GM11168 (cell line): Measurements from ENCODE around the gene MARCHF10.
"Not testable (repeated sequence)": the region's sequence is repeated elsewhere in the genome, so short reads cannot be mapped to it uniquely, and the experiment has no call there.

Experiments
- in situ Hi-C: fragments of 300-500 bp; cut with MboI; formaldehyde crosslinking; loops from one replicate; pipeline ENCODE4 v1.12.0; 2022; ENCODE audit warnings: low sequenced_read_pairs; ENCODE audit not compliant: unreplicated experiment

Gene MARCHF10

DNA sequence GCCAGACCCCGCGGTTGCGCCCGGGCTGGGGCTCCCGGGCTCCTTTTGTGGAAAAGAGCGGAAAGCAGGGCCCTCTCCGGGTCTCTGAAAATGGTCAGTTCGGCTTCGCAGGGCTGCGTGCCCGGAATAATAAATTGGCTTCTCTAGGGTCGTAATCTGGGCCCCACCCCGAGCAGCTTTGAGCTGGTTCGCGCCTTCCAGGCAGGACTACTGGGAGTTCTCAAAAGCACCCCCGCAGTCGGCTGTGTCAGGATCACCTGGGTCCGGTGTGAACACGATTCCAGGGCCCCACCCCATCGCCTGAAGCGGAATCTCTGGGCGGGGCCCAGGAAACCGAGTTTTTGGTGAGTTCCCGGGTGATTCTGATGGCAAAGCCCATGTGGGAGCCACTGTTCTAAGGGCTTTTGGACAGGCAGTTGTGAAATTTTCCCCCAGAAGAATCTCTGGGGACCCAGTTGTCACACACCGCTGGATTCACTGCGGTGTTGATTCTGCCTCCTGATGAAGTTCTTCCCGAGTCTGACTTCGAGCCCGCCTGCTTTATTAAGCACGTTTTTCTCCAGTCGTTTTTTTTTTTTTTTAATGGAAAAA lies 103.6 kb downstream of the MARCHF10 start:
- in situ Hi-C loops, result loop anchor here (25.0 kb wide), 1 partner anchor 708 kb away; no protein-coding TSS in a partner anchor

- in situ Hi-C loops, result loop anchor here (25.0 kb wide), 1 partner anchor 708 kb away; no protein-coding TSS in a partner anchor
Observed at GRCh38 chr17:62703776-62704380, 104.2 kb downstream of the MARCHF10 start.

GRCh38 chr17:62703261-62703775 lies 104.8 kb downstream of the MARCHF10 start:
- in situ Hi-C loops, result loop anchor here (25.0 kb wide), 1 partner anchor 709 kb away; no protein-coding TSS in a partner anchor

DNA sequence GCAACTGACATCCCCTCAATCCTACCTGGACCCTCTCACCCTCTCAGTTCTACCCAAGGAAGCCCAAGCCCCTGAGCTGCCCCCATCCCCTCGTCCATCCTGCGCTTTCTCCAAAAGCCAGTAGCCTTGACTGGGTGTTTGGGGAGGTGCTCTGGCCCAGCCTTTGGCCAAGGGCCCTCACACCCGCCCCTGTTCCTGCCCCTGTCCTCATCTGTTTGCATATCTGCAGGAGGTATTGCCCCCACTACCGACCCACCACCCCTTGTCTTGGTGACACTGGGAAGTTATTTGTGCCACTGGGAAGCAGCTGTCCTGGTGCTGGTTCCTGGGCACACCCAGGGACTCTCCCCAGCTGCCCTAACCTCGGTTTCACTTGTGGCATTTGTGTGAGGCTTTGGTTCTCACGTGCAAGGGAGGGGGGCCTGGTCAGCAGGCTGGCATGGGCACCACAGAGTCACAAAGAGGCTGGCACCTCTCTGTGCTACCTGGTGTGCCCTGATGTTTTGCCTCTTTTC lies 105.3 kb downstream of the MARCHF10 start:
- in situ Hi-C loops, result loop anchor here (25.0 kb wide), 1 partner anchor 709 kb away; no protein-coding TSS in a partner anchor

DNA sequence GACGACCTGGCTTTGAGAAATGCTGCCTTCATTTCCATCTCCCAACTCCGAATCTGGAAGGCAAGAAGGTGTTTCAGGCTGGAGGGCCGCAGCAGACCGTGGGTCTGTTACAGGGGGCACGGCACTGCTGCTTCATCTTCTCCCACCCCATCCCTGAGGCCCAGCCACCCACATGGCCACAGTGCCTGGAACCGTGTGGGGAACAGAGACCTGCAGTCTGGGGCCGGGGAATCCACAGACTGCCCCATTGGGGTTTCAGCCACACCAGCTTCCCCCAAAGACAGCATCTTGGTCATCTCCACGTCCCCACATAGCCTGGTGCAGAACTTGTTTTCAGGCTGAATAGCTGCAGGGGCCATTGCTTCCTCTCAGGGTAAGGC lies 106.4 kb downstream of the MARCHF10 start:
- in situ Hi-C loops, result loop anchor here (25.0 kb wide), 1 partner anchor 711 kb away; no protein-coding TSS in a partner anchor

DNA sequence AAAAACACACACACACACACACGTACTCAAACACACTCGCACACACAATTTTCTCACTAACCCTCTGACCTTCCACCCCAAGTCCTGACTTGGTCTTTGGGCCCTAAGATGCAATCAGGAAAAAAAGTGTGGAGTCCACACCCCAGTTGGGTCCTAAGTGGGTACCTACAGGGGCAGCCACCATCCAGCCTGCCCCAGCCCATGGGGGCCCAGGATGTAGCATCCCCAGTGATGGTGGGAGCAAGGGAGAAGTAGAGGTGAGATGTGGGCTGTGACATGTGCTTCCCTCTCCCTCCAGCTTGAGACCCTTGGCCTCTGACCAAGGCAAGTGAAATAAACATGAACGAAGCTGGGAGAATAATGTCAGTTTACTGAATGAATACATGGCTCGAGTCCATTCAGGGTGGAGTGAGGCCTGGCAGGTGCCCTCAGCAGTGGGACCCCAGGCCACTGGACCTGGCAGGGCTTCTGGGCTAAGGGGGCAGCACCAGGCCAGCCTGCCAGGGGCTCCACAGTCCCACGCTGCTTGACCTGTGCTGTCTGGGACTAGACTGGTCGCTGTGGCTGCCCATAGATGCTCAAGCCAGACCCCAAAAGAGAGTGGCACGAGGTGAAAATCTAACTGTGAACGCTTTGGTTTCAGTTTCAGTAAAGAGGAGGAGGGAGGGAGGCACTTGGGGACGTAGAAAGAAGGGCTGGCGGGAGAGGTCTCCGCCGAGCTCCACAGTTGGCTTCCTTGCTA lies 107.0 kb downstream of the MARCHF10 start:
- in situ Hi-C loops, result loop anchor here (25.0 kb wide), 1 partner anchor 711 kb away; no protein-coding TSS in a partner anchor

GRCh38 chr17:62698459-62698858 lies 109.7 kb downstream of the MARCHF10 start:
- in situ Hi-C loops, result not testable (repeated sequence)

DNA sequence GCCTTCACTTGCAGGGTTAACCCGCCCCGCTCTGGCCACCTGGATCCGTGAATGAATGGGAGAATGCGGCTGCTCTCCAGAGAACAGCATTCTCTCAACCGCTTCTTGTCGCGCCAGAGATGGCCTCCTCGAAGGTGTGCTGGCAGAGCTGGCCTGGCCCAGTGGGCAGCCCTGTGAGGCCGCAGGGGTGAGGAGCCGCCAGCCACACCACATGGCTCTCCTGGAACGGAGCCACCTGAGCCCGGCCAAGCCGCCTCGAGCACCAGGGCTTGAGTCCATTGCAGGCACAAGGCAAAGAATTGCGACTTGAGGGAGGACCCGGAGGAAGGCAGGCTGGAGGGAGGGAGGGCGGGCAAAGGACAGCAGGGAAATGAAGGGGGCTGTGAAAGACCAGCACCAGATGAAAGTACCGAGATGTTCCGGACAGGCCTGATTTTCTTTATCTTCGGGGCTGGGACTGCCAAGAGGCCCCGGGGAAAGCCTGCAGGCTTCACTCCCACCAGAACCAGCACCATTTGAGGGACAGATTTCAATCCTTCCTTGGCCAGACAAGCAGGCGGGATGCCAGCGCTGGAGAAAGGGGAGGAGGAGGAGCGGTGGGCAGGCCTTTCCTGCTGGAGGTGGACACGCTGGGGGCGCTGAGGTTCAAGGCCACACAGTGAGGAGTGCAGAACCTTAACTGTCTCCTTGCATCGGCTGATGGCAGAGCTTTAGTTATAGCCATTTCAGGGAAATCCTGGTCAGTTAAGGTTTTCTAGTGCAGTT lies 111.2 kb downstream of the MARCHF10 start:
- in situ Hi-C loops, result no loop called here

- in situ Hi-C loops, result no loop called here
Observed at GRCh38 chr17:62696256-62696655, 111.9 kb downstream of the MARCHF10 start.

- in situ Hi-C loops, result not testable (repeated sequence)
Observed at GRCh38 chr17:62695093-62695738, 112.9 kb downstream of the MARCHF10 start.

DNA sequence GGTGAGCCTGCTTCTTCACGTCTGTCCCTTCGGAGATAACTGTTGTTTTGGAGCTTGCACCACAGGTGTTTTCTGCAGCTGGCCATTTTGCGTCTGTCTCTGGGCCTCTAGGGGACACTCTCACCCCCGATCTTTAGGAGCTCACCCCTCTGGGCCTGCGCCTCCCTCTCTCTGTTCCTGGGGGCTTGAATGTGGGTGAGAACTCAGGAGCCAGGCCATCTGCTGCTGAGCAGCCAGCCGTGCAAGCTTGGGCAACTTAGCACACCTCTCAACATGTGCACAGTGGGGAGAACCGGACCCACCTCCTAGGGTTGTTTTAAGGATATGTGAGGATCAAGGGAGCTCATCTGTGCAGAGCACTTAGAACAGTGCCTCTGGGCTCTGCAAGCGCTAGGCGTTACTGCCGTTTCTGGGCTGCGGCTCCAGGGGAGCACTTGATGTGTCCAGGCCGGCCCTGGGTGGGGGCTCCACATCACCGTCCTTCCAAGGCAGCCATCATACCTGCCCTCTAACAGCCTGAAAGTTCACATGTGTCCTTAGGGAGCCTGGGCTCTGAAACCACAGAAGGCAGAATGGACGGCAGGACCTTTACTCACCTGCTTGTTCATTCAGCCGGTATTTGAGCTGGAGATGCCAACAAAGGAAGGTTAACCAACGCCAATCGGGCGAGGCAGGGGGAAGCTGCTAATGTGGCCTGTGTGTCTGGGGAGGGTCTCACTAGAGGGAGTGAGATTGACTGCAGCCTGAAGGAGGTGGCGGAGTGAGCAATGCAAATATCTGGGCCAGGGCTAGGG lies 114.3 kb downstream of the MARCHF10 start:
- in situ Hi-C loops, result no loop called here

DNA sequence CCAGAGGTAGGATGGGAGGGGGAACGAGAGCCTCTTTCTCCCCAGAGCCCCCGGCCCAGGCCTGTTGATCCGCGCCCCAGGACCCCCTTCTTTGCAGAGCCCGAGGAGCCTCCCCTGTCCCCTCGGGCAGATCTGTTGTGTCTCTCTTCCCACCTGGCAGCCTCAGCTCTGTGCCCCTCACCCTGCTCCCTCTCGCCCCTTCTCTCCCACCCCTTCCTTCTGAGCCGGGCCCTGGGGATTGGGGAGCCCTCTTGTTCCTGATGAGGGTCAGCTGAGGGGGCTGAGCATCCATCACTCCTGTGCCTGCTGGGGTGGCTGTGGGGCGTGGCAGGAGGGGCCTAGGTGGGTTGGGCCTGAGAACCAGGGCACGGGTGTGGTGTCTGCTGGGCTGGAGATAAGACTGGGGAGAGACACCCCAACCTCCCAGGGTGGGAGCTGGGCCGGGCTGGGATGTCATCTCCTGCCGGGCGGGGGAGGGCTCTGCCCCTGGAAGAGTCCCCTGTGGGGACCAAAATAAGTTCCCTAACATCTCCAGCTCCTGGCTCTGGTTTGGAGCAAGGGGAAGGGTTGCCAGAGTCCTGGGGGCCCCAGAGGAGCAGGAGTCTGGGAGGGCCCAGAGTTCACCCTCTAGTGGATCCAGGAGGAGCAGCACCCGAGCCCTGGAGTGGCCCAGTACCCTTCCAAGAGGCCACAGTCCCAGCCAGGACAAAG lies 115.2 kb downstream of the MARCHF10 start:
- in situ Hi-C loops, result no loop called here

DNA sequence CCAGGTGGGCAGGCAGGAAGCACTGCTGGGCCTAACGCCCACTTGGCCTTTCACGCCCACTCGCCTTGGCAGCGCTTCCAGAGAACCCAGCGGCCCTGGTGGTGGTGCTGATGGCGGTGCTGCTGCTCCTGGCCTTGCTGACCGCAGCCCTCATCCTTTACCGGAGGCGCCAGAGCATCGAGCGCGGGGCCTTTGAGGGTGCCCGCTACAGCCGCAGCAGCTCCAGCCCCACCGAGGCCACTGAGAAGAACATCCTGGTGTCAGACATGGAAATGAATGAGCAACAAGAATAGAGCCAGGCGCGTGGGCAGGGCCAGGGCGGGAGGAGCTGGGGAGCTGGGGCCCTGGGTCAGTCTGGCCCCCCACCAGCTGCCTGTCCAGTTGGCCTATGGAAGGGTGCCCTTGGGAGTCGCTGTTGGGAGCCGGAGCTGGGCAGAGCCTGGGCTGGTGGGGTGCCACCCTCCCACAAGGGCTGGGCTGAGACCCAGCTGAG lies 115.9 kb downstream of the MARCHF10 start:
- in situ Hi-C loops, result no loop called here

GRCh38 chr17:62691589-62691915 lies 116.6 kb downstream of the MARCHF10 start:
- in situ Hi-C loops, result not testable (repeated sequence)

GRCh38 chr17:62690168-62690897 lies 117.8 kb downstream of the MARCHF10 start:
- in situ Hi-C loops, result no loop called here

DNA sequence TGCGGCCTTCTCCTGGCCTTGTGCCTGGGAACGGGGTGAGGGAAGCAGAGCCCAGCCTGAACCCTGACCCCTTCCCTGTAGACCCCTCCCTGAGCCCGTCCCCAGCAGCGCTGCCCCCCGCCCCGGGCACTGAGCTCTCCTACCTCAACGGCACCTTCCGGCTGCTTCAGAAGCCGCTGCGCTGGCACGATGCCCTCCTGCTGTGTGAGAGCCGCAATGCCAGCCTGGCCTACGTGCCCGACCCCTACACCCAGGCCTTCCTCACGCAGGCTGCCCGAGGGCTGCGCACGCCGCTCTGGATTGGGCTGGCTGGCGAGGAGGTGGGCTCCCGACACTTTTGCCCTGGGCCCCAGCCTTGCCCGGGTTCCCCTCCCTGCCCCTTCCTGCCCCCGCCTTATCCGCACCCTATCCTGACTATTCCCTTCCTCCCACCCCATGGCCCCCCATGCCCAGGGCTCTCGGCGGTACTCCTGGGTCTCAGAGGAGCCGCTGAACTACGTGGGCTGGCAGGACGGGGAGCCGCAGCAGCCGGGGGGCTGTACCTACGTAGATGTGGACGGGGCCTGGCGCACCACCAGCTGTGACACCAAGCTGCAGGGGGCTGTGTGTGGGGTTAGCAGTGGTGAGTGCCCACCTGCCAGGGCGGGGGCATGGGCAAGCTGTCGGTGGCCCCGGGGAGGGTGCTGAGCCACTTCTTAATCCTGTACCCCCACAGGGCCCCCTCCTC lies 118.5 kb downstream of the MARCHF10 start:
- in situ Hi-C loops, result no loop called here
